IMR-90 (cell line): Measurements from ENCODE around the gene ARHGEF39.

Source experiments
- BHLHE40 ChIP-seq: fragments of 150-350 bp; IDR thresholded peaks from 2 replicates; pipeline ENCODE4 v1.6.1; 2016; ENCODE audit warnings: mild to moderate bottlenecking, low read depth, low read length
- CTCF ChIP-seq: conservative IDR thresholded peaks from 2 replicates; pipeline ENCODE4 v1.5.1; 2012; ENCODE audit warnings: mild to moderate bottlenecking, low read depth, low read length, improper control_type of control experiment
- MAFK ChIP-seq: IDR thresholded peaks from 2 replicates; pipeline ENCODE4 v1.6.1; 2012; ENCODE audit warnings: low read depth, low read length, improper control_type of control experiment
- POLR2A ChIP-seq: IDR thresholded peaks from 2 replicates; pipeline ENCODE4 v1.6.1; 2012; ENCODE audit warnings: mild to moderate bottlenecking, low read depth, low read length
- RCOR1 ChIP-seq: IDR thresholded peaks from 2 replicates; pipeline ENCODE4 v1.6.1; 2012; ENCODE audit warnings: mild to moderate bottlenecking, low read length, improper control_type of control experiment; ENCODE audit not compliant: insufficient replicate concordance
- SMC3 ChIP-seq: fragments of 150-350 bp; IDR thresholded peaks from 2 replicates; pipeline ENCODE4 v1.6.1; 2016; ENCODE audit warnings: low read depth, mild to moderate bottlenecking, antibody characterized with exemption, low read length, moderate library complexity

GRCh38 chr9:35687972-35688557 lies 23.1 kb upstream of the ARHGEF39 start:
- TF ChIP-seq CTCF (no peak), POLR2A (no peak), SMC3 (no peak), MAFK (no peak), RCOR1 (no peak), BHLHE40 (no peak)
